Measurements from ENCODE around the gene ABHD12. TPM values are rescaled to one million over a fixed set of nuclear protein-coding genes. Genes with fewer than 3 reads are reported as not detected.

ABHD12 gene
- total and polyA plus RNA-seq, 10 of the 15 experiments (the other 5 are each of a cell fraction or from before 2014, with no cell fraction given) = 1.5 to 61.8 (median 26.7) TPM

- no peak for TF ChIP-seq CEBPZ (IDR thresholded peaks at IDR 0.05; ENCODE audit: low read depth, low read length)
- no peak for TF ChIP-seq CHD1 (IDR thresholded peaks at IDR 0.05; ENCODE audit: low read depth, low read length)
- TF ChIP-seq TCF3 (IDR thresholded peaks at IDR 0.05; ENCODE audit: borderline replicate concordance, insufficient read depth, low read depth, low read length) = no peak
- TF ChIP-seq MYB (IDR thresholded peaks at IDR 0.05; ENCODE audit: borderline replicate concordance, low read depth, low read length) = no peak
- no peak for TF ChIP-seq LARP7 (IDR thresholded peaks at IDR 0.05)
- no peak for TF ChIP-seq POLR2AphosphoS2 (IDR thresholded peaks at IDR 0.05; ENCODE audit: low read depth, low read length)
- TF ChIP-seq ZBTB40 (IDR thresholded peaks at IDR 0.05; ENCODE audit: borderline replicate concordance) = no peak
- no peak for TF ChIP-seq ZZZ3 (IDR thresholded peaks at IDR 0.05; ENCODE audit: control insufficient read depth, insufficient read length, low read depth)
- no peak for TF ChIP-seq RCOR1 (conservative IDR thresholded peaks at IDR 0.05; ENCODE audit: low read depth, low read length)
- TF ChIP-seq BHLHE40 (IDR thresholded peaks at IDR 0.05; ENCODE audit: borderline replicate concordance in 1 of 2, low read depth in 2 of 2, low read length in 1 of 2) = no peak
- no peak for TF ChIP-seq BCL11A (IDR thresholded peaks at IDR 0.05; ENCODE audit: low read depth, low read length)
Measured at GRCh38 chr20:25323496-25324246, 67.0 kb downstream of the ABHD12 start (continued).
